GM19099 (cell line): ENCODE results near the gene VPS51.
A peak's percentile ranks its signal among the peaks of the same experiment; 100 is the strongest.

Source experiments
- POLR2A ChIP-seq: IDR thresholded peaks from 3 replicates; pipeline ENCODE4 v1.6.1; 2011; ENCODE audit warnings: low read depth; ENCODE audit not compliant: insufficient read length; ENCODE audit errors: extremely low read depth

VPS51 gene

DNA sequence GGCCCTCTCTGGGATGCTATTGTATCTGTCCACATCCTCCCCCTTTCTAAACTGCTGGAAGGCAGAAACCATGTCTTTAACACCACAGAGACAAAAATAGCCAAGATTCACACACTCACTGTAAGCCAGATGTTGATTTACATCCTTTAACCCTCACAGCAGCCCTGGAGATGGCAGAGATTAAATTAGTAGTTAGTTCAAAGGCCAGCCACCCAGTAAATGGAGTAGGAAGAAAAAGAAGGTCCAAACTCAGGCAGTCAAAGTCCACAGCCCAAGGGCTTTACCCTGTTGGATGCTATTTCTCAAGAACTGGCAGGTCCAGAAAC is 23.6 kb downstream of the VPS51 start:
- TF ChIP-seq POLR2A = no peak

DNA sequence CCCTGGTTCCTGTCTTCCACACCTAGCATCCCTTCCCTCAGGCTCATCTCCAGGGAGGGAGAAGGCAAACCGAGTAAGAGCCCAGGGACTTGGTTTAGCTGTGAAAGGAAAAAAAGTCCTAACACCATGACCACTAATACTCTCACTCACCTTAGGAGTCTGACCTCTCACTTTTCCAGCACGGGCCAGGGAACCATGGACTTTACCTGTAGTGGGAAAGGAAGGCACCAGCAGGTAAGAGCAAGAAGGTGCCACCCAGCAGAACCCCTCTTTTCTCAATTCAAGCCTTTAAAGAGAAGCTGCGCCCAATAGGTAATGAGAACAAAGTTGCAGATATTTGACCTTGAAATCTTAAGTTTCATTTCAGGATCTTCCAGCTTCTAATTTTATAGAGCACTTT is 24.8 kb downstream of the VPS51 start:
- no peak for TF ChIP-seq POLR2A

GRCh38 chr11:65121447-65121864 is 25.4 kb downstream of the VPS51 start:
- TF ChIP-seq POLR2A = no peak

GRCh38 chr11:65121865-65122696 is 26.1 kb downstream of the VPS51 start, which contains the start of the genes FAU and MRPL49:
Gene FAU (minus strand): TSS chr11:65122134. CDS start chr11:65121813, 321 bp downstream.
Gene MRPL49 (plus strand): TSS chr11:65122321. CDS start chr11:65122347, 26 bp downstream.
- TF ChIP-seq POLR2A = peak; percentile 93

DNA sequence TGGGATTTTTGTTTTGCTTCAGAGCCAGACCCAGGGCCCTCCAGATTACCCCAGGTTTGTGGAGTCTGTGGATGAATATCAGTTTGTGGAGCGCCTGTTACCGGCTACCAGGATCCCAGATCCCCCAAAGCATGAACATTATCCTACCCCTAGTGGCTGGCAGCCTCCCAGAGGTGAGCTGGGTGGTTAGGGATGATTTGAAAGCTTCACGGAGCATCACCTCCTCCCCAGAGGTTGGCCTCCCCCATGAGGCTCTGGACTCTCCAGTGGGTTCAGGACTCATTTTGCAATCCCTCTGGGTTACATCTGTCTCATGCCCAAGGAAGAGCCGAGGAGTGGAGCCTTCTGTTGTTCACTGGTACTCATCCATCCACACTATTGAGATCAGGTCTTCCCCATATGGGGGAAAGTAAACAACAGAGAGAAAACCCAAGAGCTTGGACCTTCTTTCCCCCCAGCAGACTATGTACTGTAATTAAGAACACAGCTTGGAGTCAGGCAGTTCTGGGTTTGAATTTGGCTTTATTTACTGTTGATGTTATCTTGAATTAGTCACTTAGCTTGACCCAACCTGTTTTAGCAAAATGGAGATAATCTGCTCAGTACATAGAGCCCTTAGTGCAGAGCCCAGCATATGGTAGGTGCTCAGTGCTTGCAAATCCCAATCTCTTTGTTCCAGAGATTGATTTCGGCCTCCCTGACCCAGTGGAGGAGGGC is 28.6 kb downstream of the VPS51 start:
- TF ChIP-seq POLR2A = no peak

DNA sequence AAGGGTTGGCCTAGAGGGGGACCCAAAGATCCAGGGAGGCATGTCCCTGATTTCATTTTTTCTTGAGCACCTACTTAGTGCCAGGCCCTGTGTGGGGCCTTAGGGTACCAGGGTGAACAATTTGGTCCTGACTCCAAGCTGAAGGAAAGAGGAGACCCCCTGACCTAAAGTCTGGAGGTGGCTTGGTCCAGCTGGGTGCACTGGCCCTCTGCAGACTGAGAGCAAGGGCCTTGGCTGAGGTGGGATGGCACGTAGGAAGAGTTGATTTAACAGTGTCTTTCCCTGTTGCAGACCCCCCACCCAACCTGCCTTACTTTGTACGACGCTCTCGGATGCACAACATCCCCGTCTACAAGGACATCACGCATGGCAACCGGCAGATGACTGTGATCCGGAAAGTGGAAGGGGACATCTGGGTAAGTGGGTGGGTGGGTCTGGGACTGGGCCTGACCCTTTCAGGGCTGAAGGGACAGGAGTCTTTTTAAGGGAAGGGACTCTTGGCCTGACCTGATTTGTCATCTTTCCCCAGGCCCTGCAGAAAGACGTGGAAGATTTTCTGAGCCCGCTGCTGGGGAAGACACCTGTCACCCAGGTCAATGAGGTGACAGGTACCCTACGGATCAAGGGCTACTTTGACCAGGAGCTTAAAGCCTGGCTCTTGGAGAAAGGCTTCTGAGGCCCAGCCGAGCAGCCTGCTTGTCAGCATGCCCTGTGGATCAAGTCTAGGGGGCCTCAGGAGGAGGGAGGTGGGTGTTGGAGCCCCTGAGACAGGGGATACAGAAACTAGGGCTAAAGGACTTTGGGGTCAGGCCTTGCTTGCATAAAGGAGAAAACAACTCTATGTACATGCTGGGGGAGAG is 29.4 kb downstream of the VPS51 start:
- no peak for TF ChIP-seq POLR2A

GRCh38 chr11:65126624-65127274 is 30.7 kb downstream of the VPS51 start:
- TF ChIP-seq POLR2A = peak; percentile 14

- no peak for TF ChIP-seq POLR2A
Measured at GRCh38 chr11:65127473-65128181, 31.6 kb downstream of the VPS51 start.

DNA sequence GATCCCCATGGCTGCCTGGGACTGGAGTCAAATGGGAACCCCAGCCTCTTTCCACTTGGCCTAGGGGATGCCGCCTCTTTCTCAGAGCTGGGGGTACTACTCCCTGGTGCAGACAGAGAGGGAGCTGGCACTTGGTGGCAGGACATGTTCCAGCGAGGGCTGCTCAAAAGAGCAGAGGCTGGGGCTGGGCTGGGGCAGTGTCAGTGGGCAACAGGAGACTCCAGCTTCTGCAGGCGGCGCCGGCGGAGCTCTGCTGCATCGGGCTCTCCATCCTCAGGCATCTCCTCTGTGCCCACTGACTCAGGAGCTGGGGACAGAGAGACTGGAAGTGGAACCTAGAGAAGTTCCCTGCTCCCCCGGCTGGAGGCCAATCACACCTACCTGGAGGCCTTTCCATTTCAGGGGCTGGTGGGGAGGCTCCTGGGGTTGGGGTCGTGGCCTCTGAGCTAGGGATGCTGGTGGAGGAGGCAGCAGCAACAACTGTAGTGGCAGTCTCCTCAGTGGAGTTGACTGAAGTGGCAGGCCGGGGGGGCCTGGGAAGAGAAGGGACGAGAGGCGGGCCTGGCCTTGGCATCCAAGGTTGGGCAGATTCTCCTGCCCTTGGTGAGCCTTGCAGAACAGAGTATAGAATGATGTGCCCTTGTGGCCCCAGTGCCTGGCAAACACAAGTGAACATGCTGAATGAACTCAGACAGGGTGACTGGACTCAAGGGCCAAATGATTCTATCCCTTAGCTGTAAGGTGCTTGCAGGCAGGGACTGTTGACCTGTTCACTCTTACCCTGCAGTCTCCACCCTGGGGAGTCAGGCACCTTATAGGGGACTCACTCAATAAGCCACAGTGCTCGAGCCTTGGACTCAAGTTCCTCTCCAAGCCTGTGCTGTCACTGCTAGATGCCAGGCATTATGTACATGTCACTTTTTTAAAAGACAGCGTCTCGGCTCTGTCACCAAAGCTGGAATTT is 32.5 kb downstream of the VPS51 start:
- TF ChIP-seq POLR2A = no peak

GRCh38 chr11:65129649-65130441 is 33.8 kb downstream of the VPS51 start:
- TF ChIP-seq POLR2A = no peak

DNA sequence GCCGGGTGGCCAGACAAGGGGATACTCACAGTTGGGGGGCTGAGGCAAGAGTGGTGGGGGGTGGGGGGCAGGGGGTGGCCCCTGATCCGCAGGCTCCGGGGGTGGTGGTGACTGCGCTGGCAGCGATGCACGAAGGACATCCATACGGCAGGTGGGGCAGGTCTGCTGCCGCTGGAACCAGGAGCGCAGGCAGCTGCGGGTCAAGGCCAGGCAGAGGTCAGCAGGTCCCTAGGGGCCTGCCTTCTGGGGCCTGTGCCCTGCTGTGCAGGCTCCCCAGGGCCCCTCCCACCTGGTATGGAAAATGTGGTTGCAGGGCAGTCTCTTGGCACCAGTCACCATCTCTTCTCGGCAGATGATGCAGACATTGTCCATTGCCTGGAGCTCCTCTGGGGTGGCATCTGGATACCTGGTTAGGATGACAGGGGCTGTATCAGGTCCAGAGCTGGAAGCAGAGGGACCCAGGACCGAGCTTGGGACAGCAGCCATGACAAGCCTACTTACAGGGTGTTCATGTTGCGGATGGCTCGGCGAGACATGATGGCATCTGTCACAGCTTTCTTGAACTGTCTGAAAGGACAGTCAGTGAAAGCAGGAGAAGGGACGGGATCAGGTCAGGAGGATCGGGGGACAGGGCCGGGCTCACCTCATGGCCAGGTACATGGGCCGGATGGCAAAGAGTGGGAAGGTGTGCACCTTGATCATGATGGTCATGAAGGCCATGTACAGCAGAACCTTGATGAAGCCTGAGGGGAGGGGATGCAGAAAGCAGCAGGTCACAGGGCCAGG is 34.8 kb downstream of the VPS51 start:
- no peak for TF ChIP-seq POLR2A
